BJ (cell line): Measurements from ENCODE around the gene PIP5K1C. TPM values are rescaled to one million over a fixed set of nuclear protein-coding genes. Genes with fewer than 3 reads are reported as not detected.

ENCODE experiments used
- CTCF ChIA-PET: fragments of 350-600 bp; formaldehyde crosslinking; extraction: SDS; loops from one replicate; lab custom pipeline; 2021; ENCODE audit warnings: antibody characterized with exemption, inconsistent platforms; lab: Yijun Ruan, JAX
- POLR2A ChIA-PET: fragments of 300-600 bp; sonication (Branson Sonifier 250); formaldehyde crosslinking; extraction: SDS; loops from one replicate; lab custom pipeline; 2021; ENCODE audit warnings: antibody characterized with exemption; lab: Charles Lee
- DNase-seq: peaks from one replicate; pipeline ENCODE4 v3.0.0-alpha.2; 2011; ENCODE audit warnings: low read depth
- H3K27me3 ChIP-seq: 2 replicates; pipeline ENCODE4 v1.6.0; 2011; ENCODE audit warnings: low read length; ENCODE audit not compliant: control insufficient read depth, insufficient read depth
- H3K36me3 ChIP-seq: 2 replicates; pipeline ENCODE4 v1.5.1; 2011; ENCODE audit warnings: low read length; ENCODE audit not compliant: control insufficient read depth, insufficient read depth
- H3K4me3 ChIP-seq: 2 replicates; pipeline ENCODE4 v1.5.1; 2011; ENCODE audit warnings: low read depth, mild to moderate bottlenecking, control low read depth, low read length
- CTCF ChIP-seq: IDR thresholded peaks from 2 replicates; pipeline ENCODE4 v1.5.1; 2011; ENCODE audit warnings: low read depth, mild to moderate bottlenecking, control low read depth, inconsistent platforms, low read length, moderate library complexity; ENCODE audit not compliant: insufficient read depth
- polyA plus RNA-seq: library from polyadenylated mRNA; depleted of rRNA; stranded (reverse); fragments of >200 nt; gene quantifications from 2 replicates; pipeline ENCODE4 v1.2.3, GENCODE V29; 2011

PIP5K1C gene
- polyA plus RNA-seq, 1 experiment, result 35.3 TPM

DNA sequence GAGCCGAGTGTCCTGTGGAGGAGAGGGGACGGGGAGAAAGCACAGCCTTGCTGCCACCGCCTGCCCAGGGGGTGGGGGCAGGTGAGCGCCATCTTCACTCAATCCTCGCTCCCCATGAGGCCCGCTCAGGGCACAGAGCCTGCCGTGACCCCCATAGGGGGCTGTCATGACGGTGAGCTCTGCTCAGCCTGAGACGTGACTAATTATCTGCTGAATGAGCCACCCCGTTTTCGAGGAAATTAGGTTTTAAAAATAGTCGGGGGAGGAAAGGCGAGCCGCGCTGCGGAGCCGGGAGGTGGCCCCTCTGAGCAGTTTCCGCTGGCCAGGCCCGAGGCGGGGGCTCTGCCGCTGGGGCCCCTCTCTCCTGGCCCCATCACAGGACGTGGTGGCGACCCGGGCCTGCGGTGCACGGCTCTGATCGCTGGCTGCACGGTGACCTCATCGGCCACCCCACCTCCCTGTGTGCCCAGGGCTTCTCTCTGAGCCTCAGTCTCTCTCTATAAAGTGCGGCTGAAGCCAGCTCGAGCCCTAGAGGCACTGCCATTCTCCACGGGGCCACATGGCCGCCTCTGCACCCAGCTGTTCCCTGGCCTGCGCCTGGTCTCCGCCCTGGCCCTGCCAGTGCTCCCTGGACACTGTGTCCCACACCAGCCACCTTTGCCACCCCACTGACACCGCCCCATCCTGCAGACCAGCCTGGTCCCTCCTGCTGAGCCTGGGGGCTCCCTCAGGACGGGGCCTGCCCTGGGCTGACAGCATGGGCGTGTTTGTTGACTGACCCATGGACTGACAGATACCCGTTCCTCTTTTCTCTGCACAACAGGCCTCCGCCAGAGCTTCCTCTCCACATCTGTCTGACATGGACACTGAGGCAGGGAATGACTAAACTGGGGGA, 28.3 kb downstream of the PIP5K1C start:
- Histone ChIP-seq H3K4me3 (no peak overlapping the region), H3K27me3 (no peaks in the 10 kb centered on the region), H3K36me3 (peaks cover 1% of the 10 kb centered on the region)
- CTCF ChIA-PET, result interaction anchor here (0.5 to 4.2 kb wide), 9 partner anchors 11 to 36 kb away, joined by 3 to 19 read pairs (median 3); partner anchors contain the start of genes PIP5K1C and TJP3
- DNase-seq, result no peak
- TF ChIP-seq CTCF, result peak; percentile 40
- POLR2A ChIA-PET, result no interaction called here

GRCh38 chr19:3670796-3671679, 29.2 kb downstream of the PIP5K1C start:
- Histone ChIP-seq H3K36me3 (peaks cover 1% of the 10 kb centered on the region), H3K27me3 (no peaks in the 10 kb centered on the region), H3K4me3 (peak overlapping the region; percentile 33)
- no peak for TF ChIP-seq CTCF
- ChIA-PET CTCF (interaction anchor here (0.7 to 4.2 kb wide), 8 partner anchors 20 to 37 kb away, joined by 3 to 19 read pairs (median 4); partner anchors contain the start of genes PIP5K1C and TJP3), POLR2A (no interaction called here)
- peak; percentile 36 for DNase-seq

DNA sequence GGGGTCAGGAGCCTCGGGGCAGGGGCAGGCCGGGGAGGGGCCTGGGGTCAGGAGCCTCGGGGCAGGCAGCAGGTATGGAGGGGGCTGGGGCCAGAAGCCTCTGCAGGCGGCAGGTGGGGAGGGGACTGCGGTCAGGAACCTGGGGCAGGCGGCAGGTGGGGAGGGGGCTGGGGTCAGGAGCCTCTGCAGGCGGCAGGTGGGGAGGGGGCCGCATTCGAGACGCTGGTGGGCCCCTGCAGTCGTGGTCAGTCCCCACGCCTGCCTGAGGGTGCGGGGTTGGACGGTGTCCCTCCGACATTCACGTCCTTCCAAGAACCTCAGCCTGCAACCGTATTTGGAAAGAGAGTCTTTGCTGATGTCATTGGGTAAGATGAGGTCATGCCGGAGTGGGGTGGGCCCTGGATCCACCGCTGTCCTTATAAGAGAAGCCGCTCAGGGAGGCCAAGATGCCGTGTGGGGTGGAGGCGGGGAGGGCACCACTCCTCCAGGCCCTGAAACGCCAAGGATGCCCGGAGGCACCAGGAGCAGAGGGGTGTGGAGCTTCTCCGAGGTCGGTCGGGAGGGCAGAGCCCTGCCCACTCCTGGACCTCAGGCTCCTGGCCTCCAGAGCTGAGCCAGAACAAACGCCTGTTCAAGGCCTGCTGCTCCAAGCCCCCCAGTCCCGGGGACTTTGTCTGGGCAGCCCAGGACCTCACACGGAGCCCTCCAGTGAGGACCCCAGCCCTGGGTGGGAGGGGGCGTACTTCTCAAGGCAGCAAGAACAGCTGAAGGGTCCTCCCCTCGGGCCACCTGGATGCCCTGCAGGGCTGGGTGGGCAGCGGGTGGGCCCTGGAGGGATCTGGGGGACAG, 30.1 kb downstream of the PIP5K1C start:
- H3K36me3 ChIP-seq, result peaks cover 3% of the 10 kb centered on the region; the same call in 1 of the 2 replicates
- H3K27me3 ChIP-seq, result no peaks in the 10 kb centered on the region
- DNase-seq, result peak; percentile 70
- TF ChIP-seq CTCF, result no peak
- ChIA-PET POLR2A (interaction anchor here (0.6 kb wide), 1 partner anchor 43 kb away, joined by 12 read pairs; no protein-coding TSS in a partner anchor), CTCF (interaction anchor here (1.0 to 4.2 kb wide), 5 partner anchors 21 to 38 kb away, joined by 3 to 19 read pairs (median 4); partner anchors contain the start of genes PIP5K1C and TJP3)
- peak overlapping the region; percentile 33 for H3K4me3 ChIP-seq

DNA sequence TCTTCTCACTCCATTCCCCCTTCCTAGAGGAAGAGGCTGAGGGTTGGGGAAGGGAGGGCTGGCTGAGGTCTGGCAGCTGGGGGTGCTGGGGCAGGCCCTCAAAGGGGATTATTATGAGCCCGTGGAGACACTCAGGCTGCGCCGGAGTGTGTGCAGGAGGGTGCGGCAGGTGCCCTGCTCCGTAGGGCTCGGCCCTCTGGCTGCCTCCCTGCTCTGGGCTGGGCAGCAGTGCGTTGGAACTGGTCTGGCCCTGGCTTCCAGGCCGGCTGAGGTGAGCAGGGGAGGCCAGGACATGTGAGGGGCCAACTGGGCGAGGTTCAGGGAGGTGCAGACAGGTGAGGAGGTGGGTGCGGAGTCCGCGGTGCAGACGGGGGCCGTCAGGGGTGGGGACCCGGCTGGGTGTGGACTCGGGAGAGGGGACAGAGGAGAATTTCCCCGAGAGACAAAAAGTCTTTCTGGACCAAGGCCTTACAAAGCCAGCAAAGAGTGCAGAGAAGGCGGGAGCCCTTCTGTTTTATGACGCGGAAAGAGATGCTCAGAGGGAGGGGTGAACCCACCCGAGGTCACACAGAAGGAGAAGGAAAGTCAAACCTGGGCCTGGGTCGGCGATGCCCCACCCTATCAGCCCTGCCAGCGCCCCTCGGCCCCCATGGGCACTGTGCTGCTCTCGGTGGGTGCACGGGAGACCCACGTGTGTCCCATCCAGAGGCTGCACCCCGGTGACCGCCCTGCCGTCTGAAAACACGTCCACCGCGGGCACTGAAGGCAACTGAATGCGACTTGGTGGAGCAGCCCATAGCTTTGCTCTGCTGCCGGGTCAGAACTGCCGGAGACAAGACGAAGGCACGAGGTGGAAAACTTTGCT, 31.0 kb downstream of the PIP5K1C start:
- POLR2A ChIA-PET, result no interaction called here
- DNase-seq, result no peak
- H3K27me3 ChIP-seq, result no peaks in the 10 kb centered on the region
- CTCF ChIA-PET, result interaction anchor here (5.9 kb wide), 1 partner anchor 32 kb away, joined by 99 read pairs; the partner anchor contains the start of gene PIP5K1C
- peaks cover 10% of the 10 kb centered on the region for H3K36me3 ChIP-seq
- no peak overlapping the region for H3K4me3 ChIP-seq
- no peak for TF ChIP-seq CTCF
